HG03175 (cell line): Measurements from ENCODE around the gene CCL27.
"Not testable (repeated sequence)": the region's sequence is repeated elsewhere in the genome, so short reads cannot be mapped to it uniquely, and the experiment has no call there.

ENCODE experiments used
- ATAC-seq: cut with Tn5 transposase; IDR thresholded peaks from one replicate; pipeline ENCODE4 v1.9.1; 2021; ENCODE audit warnings: mild to moderate bottlenecking, moderate library complexity; ENCODE audit not compliant: unreplicated experiment

The CCL27 gene

DNA sequence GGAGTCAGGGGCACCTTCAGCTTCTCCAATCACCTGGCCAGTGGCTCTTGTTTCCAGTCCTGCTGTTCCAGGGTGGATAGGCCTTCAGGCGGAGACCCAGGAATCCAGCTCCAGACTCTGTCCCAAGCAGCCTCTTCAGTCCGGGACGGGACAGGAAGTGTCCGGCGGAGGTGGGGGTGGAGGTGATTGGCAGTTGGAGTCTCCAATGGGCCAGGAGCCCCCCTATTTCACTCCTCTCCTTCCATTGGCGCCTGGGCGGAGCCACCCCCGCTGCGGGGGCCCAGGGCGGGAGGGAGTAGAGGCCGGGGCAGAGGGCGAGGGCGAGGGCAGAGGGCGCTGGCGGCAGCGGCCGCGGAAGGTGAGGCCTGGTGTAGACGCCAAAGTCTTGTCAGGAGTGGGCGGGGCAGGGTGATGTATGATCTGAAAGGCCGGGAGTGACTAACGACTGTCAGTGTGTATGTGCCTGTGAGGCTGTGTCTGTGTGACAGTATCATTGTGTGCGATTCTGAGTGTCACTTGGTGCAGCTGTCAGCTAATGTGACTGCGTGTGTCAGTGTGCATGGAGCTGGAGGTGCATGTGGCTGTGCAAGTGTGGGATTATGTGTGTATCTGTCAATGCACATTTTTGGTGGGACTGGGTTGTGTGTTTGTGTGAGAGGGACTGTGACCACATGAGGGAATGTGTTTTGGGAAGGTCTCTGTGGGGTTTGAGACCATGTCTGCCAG lies 10.4 kb downstream of the CCL27 start, which contains the start of gene IL11RA:
TSS of gene IL11RA (plus strand) at position 310 of the 726 bp plus-strand sequence. CDS start 3,033 bp downstream, outside the sequence.
- no peak for ATAC-seq

DNA sequence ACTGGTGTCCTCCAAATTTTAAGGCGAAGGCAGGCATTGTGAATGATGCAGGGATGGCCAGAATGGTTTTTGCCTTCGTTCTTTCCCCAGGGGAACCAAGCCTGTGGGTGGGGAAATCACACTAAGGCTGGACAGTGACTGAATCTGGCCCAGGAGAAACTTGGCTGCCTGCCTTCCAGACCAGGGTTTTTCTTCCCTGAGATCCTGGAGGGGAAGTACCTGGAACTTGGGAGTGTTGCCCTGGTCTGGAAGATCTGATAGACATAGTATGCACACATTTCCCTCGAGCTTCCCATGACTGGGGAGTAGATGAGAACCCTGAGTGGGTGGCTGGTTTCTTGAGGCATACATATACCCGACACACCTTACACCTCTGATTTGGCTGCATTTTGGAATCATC lies 11.1 kb downstream of the CCL27 start:
- ATAC-seq, result no peak

DNA sequence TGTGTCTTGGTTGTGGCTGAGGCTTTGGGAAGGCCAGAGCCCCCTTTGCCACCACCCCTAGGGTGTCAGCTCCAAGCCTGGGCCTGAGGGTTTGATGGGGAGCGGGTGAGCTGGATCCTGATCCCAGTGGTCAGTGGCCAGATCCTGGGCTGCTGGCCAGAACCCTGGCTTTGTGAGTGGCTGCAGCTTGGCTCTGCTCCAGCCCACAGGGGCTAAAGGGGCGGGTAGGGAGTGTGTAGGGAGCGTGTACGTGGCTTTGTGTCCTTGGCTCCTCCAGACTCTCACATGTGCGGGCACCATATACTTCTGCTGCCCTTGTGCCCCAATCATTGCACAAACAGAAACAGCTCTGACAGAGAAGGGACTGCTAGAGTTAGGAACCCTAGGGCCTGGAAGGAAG lies 11.6 kb downstream of the CCL27 start:
- ATAC-seq, result no peak

DNA sequence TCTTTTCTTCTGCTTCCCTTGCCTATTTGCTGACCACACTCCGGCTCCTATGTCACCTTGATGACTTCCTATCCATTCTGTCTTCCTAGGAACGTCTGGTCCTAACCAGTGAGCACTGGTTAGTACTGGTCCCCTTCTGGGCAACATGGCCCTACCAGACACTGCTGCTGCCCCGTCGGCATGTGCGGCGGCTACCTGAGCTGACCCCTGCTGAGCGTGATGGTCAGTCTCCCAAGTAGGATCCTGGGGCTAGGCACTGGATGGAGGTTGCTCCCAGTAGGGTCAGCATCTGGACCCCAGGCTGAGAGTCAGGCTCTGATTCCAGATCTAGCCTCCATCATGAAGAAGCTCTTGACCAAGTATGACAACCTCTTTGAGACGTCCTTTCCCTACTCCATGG lies 13.8 kb downstream of the CCL27 start:
- ATAC-seq, result no peak

DNA sequence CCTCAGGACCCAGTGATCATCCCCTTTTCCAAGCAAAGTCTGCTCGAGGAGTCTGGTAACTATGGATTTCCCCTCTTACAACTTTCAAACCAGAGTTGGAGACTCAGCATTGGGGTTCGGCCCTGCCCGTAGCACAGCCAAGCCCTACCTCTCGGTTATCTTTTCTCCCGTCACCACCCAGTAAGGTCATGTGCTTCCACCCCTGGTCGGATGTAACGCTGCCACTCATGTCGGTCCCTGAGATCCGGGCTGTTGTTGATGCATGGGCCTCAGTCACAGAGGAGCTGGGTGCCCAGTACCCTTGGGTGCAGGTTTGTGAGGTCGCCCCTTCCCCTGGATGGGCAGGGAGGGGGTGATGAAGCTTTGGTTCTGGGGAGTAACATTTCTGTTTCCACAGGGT lies 14.8 kb downstream of the CCL27 start:
- ATAC-seq, result no peak

DNA sequence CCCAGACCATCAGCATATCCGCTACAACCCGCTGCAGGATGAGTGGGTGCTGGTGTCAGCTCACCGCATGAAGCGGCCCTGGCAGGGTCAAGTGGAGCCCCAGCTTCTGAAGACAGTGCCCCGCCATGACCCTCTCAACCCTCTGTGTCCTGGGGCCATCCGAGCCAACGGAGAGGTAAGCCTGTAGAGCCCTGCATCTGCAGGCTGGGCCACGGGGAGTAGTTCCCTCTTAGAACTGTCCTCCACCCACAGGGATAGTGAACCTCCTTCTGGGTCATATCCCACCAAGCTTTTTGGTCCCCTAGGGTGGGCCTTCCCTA lies 15.4 kb downstream of the CCL27 start:
- no peak for ATAC-seq

DNA sequence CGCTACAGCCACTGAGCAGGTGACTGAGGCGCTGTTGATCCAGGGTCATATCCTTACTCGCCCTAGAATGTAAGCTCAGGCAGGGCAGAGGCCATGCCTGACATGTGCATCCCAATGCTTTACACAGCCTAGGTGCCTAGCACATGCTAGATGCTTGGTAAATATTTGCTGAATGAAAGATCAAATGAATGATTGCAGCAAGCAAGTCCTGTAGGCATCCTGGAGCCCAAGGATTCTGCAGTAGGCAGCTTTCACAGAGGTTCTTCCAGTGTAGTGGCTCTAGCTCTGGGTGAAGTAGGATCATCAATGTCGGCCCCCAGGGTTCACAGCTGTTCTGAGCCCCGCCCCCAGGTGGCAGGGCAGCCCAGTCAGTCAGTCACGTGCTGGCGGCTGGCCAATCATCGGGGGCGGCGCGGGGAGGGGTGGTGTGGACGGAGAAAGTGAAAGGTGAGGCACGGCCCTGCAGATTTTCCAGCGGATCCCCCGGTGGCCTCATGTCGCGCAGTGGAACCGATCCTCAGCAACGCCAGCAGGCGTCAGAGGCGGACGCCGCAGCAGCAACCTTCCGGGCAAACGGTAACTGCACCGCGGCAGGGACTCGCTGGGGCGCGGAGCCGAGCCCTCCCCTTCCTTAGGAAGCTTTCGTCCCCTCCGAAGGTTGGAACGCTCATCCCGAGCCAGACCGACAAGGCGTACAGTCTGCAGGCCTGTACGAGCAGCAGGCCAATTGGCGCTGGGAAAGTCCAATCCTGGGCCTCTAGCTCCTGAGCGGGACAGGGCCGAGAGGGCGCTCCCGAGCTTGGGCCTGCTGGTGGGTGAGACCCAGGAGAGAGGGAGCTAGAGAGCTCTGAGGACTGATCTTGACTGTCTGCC lies 16.0 kb downstream of the CCL27 start, which contains the start of gene GALT:
TSS of gene GALT (plus strand) at position 465 of the 873 bp plus-strand sequence. CDS start at position 495, 30 bp downstream.
- peak; percentile 85 for ATAC-seq

DNA sequence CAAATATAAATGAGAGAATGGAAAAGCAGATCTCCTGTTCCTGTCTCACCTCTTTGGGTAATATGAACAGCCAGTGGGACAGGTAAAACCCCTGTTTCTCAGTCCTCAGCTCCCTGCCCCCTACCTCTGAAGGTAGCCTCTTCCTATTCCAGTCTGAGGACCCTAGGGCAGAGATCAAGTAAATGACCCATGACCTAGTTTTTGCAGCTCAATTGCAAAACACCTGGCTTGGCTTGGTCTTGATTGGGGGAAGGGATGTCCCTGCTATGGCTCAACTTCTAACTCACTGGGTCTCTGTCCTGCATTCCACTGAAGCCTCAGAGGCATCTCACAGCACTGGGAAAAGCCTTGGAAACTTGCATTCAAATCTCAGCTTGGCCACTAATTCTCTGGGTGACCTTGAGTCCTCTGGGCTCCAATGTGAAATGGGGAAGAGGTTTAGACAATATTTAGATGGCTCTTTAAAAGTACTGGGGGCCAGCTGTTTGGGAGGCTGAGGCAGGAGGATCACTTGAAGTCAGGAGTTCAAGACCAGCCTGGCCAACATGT lies 17.6 kb downstream of the CCL27 start:
- no peak for ATAC-seq

DNA sequence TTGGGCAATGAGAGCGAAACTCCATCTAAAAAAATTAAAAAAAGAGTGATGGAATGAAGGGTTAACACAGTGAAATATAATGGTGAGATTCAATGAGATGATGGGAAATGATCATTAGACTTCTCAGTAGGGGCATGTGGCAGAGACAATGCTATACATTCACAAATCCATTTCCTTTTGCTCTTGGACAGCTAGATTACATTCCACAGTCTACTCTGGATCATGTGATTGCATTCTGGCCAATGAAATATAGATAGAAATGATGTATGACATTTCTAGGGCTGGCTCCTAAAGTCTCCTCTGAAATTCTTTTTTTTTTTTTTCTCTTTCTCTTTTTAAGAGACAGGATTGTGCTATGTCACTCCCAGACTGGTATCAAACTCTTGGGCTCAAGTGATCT lies 19.8 kb downstream of the CCL27 start:
- ATAC-seq, result no peak

DNA sequence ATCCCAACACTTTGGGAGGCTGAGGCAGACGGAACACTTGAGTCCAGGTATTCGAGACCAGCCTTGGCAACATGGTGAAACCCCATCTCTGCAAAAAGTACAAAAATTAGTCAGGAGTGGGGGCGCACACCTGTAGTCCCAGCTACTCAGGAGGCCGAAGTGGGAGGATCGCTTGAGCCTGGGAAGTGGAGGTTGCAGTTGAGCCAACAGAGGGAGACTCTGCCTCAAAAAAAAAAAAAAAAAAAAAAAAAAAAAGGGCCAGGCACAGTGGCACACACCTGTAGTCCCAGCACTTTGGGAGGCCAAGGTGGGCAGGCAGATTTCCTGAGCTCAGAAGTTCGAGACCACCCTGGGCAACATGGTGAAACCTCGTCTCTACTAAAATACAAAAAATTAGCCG lies 23.1 kb downstream of the CCL27 start:
- ATAC-seq, result not testable (repeated sequence)

DNA sequence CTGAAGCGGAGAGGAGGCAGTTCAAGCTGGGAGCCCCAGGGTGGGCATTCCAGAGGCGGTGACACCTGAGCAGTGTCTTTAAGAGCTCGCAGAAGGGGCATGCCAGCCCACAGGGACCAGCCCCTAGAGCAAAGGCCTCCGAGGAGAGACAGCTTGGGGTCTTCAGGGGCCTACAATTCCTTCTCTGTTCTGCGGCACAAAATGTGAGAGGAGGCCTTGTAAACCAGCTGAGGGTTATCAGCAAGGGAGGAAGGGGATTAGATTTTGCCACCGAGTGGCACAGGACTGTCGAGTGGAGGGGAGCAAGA lies 24.4 kb downstream of the CCL27 start:
- ATAC-seq, result no peak

DNA sequence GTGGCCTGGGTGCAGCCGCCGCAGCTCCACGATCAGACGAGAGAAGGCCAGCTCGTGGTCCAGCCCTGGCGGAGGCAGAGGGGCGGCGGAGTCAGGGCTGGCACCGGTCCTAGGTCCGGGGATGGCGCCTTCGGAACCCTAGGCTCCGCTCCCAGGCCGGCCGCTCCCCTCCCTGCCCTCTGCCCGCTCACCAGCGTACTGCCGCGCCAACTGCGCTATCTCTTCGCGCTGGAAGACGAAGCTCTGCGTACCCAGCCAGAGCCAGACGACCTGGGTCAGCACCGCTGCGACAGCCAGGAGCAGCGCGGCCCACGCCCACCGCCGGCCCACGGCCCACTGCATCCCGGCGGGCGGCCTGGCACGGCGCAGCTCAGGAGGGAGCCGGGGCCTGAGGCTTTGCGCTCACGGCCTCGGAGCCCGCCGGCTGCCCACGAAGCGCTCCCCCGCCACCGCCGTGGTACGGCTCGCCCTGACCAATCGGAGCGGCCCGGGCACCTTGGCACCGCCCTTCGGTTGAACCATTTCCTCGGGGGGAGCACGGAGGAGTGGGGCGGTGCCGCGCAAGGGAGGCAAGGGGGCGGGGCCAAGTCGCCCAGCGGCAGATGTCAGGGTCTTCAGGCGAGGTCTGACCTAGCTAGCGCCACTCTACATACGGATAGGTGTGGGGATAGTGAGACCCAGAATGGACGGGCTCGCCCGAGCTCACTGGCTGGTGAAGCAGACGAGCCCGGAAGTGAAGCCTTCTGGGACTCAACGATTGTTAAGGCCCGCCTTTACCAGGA lies 24.9 kb downstream of the CCL27 start, which contains the start of gene SIGMAR1:
TSS of gene SIGMAR1 (minus strand) at position 432 of the 782 bp plus-strand sequence. CDS start at position 342, 90 bp downstream.
- peak; percentile 87 for ATAC-seq

DNA sequence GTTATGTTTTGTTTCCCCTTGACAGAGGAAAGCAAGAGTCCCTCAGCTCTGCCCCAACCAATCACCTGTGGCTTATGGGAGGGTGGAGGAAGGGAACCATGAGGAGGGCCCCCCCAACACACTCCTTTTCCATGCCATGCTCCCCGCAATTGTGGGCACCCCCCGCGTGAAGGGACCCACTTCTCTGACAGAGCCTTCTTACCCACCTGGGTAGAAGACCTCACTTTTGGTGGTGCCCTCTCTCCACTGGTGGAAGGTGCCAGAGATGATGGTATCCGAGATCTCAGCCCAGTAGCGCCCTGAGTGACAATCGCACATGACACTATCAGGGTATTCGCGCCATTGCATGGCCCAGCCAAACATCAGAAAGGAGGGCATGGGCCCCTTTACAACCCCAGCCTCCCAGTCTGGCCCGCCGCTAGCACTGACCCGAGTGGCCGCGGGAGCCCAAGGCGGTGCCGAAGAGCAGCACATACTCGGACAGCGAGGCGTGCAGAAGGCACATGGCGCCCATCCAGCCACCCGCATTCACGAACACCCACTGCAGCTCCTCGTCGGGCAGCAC lies 25.6 kb downstream of the CCL27 start:
- ATAC-seq, result no peak

DNA sequence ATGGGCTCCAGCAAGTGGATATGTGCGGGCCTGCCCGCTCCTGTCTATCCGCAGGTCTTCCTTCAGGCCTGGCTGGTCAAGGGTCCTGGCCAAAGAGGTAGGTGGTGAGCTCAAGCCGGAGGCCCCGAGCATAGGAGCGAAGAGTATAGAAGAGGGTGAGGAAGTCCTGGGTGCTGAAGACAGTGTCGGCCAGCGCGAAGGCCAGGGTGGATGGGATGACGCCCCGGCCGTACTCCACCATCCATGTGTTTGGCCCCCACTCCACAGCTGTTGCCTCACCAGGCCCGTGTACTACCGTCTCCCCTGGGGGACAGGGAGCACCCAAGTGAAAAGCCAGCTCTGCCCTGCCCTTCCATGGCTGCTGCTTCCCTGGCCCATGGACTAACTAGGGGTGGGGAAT lies 26.9 kb downstream of the CCL27 start:
- ATAC-seq, result no peak

DNA sequence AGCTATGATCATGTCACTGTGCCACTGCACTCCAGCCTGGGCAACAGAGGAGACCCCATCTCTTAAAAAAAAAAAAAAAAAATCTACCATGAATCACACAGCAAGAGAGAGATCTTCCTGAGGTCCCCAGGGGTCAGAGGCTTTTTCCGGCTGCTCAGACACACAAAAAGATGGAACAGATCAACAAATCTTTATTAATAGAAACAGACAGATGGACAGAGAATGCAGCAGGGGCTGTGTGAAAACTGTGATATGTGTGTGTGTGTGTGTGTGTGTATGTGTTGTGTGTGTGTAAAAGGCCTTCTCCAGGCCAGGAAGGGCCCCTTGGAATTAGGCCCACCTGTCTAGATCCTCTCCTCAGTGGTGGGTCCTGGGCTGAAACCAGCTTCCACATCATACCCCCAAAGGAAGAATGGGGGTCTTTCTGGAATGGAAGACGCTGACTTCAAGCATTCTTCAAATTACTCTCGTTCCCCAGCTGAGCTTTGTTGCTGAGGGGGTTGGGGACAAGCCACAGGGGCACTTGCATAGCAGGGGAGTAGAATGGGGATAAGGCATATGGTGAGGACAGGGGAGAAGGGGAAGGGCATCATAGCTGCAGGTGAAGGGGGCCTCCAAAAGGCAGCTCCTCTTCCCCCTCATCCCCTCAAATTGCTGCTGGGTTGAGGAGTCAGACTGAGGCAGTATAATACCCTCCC lies 27.8 kb downstream of the CCL27 start:
- ATAC-seq, result no peak

DNA sequence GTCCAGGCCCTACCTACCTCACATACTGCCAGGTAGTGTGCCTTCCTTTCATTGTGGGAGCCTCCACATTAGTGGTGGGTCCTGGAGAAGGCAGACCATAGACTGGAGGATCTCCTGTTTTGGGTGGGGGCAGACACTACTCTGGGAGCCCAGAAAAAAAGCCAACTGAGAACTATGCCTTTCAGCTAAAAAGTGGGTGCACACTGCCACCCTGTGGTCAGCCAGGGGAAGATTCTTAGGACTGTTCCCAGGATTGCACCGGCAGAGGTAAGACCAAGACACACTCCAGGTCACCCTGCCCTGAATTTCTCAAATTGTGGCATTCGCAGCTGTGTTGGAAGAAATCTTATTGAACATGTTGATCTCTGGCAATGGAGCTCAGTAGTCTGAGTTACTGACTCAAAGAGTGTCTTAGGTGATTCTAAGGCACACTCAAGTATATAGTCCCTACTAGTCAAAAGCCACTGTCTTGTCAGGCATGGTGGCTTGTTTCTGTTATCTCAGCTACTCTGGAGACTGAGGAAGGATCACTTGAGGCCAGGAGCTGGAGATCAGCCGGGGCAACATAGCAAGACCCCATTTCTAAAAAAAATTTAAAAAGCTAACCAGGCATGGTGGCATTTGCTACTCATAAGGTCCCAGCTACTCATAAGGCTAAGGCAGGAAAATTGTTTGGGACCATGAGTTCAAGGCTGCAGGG lies 28.5 kb downstream of the CCL27 start:
- no peak for ATAC-seq

DNA sequence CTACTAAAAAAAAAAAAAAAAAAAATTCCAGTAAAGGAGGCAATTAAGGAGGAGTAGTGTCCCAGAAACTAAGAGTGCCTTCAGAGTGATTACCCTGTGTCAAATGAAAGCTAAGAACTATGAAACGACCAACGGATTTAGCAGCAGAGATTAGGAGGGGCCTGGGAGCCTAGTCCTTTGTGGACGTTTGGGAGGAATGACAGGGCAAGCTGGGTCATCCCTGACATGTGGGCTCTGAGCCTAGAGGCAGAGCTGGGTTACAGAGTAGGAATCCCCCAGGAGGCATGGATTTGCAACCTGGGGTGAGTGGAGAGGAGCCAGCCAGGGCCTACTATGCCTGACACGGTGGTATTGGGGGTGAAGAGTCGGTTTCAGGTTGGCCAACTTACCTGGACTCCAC lies 29.3 kb downstream of the CCL27 start:
- no peak for ATAC-seq

DNA sequence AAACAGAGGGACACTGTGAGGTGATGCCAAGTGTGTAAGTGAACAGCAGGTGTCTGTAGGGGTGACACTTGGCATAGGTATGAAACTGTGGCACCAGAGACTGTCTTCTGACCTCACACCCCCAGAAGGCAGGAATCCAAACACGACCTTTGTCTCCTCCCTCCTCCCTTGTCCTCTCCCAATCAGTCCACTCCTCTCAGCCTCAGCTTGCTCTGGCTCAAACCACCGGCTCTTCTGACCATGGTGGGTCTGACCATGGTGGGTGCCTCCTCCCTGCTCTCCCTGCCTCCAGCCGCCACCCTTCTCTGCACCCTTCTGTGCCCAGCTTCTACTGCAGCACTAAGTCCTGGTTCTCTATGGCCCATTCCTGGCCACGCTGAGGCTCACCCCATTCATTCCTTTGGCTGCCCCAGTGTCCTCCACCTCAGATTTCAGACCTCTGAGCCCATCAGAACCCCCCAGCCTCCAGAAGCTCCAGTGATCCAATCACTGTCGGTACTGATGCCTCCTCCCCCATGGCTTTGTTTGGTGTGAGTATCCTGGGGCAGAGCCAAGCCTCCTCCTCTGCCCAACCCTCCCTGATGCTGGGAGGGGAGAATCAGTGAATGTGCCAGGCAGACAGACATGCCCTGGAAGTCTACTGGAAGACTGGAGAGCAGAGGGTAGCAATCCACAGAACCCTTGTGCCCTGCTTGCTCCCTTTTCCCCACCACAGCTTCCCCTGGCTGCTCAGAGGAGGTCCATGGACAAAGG lies 31.9 kb downstream of the CCL27 start:
- ATAC-seq, result no peak

DNA sequence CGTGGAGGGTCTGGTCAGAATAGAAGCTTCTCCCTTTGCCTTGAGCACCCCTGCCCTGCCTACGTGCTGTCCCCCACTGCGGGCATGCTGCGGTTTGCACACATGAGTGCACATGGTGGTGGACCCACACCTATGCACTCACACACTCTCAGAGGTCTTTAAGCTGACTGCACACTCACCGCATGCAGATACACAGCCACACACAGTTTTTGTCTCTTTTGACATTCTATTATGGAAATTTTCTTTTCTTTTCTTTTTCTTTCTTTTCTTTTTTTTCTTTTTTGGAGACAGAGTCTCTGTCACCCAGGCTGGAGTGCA lies 33.0 kb downstream of the CCL27 start:
- ATAC-seq, result no peak
